Activated naive CD8-positive, alpha-beta T cell treated with anti-CD3 and anti-CD28 coated beads, Interleukin-2, amount 50 U/mL, for 24 hours (primary cell): Measurements from ENCODE around the gene COL4A6.

Experiments used
- ATAC-seq: fragments of 150-1000 bp; cut with Tn5 transposase; one replicate; pipeline ENCODE4 v1.10.0; 2021
- DNase-seq: peaks from one replicate; pipeline ENCODE4 v3.0.0; 2021
- H3K27ac Mint-ChIP-seq: one replicate; pipeline ENCODE4 v1.8.0; 2021; ENCODE audit warnings: mild to moderate bottlenecking, mixed read lengths
- H3K27me3 Mint-ChIP-seq: one replicate; pipeline ENCODE4 v1.8.0; 2021; ENCODE audit warnings: mixed read lengths
- H3K36me3 Mint-ChIP-seq: one replicate; pipeline ENCODE4 v1.8.0; 2021; ENCODE audit warnings: low read depth, mixed read lengths
- H3K4me1 Mint-ChIP-seq: one replicate; pipeline ENCODE4 v1.8.0; 2021; ENCODE audit warnings: mixed read lengths
- H3K4me3 Mint-ChIP-seq: one replicate; pipeline ENCODE4 v1.8.0; 2021; ENCODE audit warnings: mild to moderate bottlenecking, moderate library complexity, mixed read lengths
- H3K9me3 Mint-ChIP-seq: one replicate; pipeline ENCODE4 v1.8.0; 2021; ENCODE audit warnings: mixed read lengths

COL4A6 gene

DNA sequence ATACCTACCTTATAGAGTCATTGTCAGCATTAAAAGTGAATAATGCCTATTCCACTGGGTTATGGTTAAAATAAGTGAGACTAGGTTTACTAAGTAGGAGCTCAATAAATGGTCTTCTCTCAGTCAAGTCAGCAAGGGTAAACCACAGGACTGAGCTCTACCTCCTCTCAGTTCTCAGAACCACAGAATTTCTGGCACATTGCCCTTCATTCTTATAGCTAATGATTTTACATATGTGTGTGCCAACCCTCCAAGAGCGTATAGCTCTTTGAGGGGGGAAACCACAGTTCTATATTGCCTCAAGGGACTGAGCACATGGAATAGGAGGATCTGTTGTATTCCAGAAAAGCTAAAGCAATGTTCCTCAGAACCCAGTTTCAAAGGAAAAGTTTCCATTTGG is 221.8 kb downstream of the COL4A6 start:
- Mint-ChIP-seq H3K9me3 (no peaks in the 10 kb centered on the region), H3K27me3 (no peaks in the 10 kb centered on the region), H3K36me3 (no peaks in the 10 kb centered on the region), H3K4me1 (no peaks in the 10 kb centered on the region), H3K27ac (no peak overlapping the region), H3K4me3 (no peak overlapping the region)
- ATAC-seq, result no peak
- DNase-seq, result no peak

DNA sequence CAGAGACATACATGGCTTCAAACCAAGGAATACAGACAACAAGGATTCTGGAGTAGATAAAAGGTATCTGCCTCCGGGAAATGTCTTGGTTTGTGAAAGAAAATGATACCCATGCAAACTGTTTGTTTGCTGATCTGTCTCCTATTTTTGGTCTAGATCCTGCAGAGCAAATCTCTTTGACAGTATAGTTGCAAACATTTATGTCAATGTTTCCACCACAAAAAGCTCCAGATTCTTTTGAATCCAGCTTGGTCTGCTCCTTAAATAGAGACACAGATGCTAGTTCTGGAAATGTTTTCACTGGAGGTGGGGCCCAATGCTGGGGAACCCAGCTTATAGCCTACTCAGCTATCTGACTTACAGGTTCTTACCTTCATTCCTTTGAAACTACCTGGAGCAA is 226.9 kb downstream of the COL4A6 start:
- no peak overlapping the region for H3K27ac Mint-ChIP-seq
- no peaks in the 10 kb centered on the region for H3K4me1 Mint-ChIP-seq
- H3K36me3 Mint-ChIP-seq, result no peaks in the 10 kb centered on the region
- no peaks in the 10 kb centered on the region for H3K27me3 Mint-ChIP-seq
- ATAC-seq, result no peak
- no peak for DNase-seq
- H3K9me3 Mint-ChIP-seq, result no peaks in the 10 kb centered on the region
- H3K4me3 Mint-ChIP-seq, result no peak overlapping the region

GRCh38 chrX:108209006-108209554 is 229.1 kb downstream of the COL4A6 start:
- Mint-ChIP-seq H3K9me3 (no peaks in the 10 kb centered on the region), H3K4me1 (no peaks in the 10 kb centered on the region), H3K27me3 (no peaks in the 10 kb centered on the region), H3K36me3 (no peaks in the 10 kb centered on the region), H3K27ac (no peak overlapping the region), H3K4me3 (no peak overlapping the region)
- DNase-seq (no peak), ATAC-seq (no peak)

DNA sequence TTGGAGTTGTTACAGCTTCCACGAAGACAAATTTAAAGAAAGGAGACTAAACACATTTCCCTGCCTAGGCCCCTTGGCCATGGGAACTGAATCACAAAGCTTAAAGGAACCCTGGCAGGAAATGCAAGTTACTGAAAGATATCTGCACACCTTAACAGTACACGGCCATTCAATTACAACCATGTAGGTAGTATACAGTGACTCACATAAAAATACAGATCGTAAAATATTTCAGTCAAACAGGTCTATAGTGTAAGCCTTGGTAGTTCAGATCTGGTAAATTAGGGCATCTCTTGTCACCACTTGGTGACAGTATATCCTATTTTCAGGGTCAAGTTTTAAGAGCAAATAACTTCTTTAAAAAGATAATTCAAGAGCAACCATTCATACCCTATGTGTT is 234.7 kb downstream of the COL4A6 start:
- H3K27me3 Mint-ChIP-seq, result peaks cover 4% of the 10 kb centered on the region
- ATAC-seq (no peak), DNase-seq (no peak)
- no peaks in the 10 kb centered on the region for H3K9me3 Mint-ChIP-seq
- no peak overlapping the region for H3K27ac Mint-ChIP-seq
- H3K4me3 Mint-ChIP-seq, result no peak overlapping the region
- no peaks in the 10 kb centered on the region for H3K36me3 Mint-ChIP-seq
- no peaks in the 10 kb centered on the region for H3K4me1 Mint-ChIP-seq

- peaks cover 4% of the 10 kb centered on the region for H3K27me3 Mint-ChIP-seq
- H3K36me3 Mint-ChIP-seq, result no peaks in the 10 kb centered on the region
- ATAC-seq (no peak), DNase-seq (peak; percentile 5)
- H3K4me1 Mint-ChIP-seq, result no peaks in the 10 kb centered on the region
- no peak overlapping the region for H3K27ac Mint-ChIP-seq
- no peaks in the 10 kb centered on the region for H3K9me3 Mint-ChIP-seq
- H3K4me3 Mint-ChIP-seq, result no peak overlapping the region
These were observed 238.5 kb downstream of the COL4A6 start for GRCh38 chrX:108199691-108200090.

GRCh38 chrX:108199041-108199440 is 239.2 kb downstream of the COL4A6 start:
- no peak for DNase-seq
- Mint-ChIP-seq H3K4me3 (no peak overlapping the region), H3K4me1 (no peaks in the 10 kb centered on the region), H3K27me3 (peaks cover 4% of the 10 kb centered on the region), H3K36me3 (no peaks in the 10 kb centered on the region), H3K27ac (no peak overlapping the region), H3K9me3 (no peaks in the 10 kb centered on the region)
- ATAC-seq, result no peak

DNA sequence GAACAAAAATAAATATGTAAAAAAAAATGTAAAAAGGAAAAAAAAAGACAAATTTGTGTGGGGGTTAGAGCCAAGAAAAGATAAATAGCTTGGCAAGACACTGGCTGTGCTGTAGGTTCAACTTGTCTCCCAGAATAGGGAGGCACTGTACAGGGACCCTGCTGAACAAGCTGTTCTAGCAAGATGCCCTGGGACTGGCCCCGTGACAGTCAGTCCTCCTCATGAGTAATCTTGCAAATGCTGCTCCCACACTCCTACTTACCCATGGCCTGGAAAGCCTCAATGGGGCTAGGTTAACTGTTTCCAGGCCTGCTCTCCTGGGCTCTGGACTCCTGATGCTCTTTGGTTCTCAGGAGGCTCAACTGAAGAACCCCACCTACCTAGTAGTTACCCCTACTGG is 239.8 kb downstream of the COL4A6 start:
- H3K4me3 Mint-ChIP-seq, result no peak overlapping the region

GRCh38 chrX:108186811-108187210 is 251.4 kb downstream of the COL4A6 start:
- Mint-ChIP-seq H3K27ac (no peak overlapping the region), H3K27me3 (peaks cover 2% of the 10 kb centered on the region), H3K4me3 (no peak overlapping the region), H3K9me3 (no peaks in the 10 kb centered on the region), H3K36me3 (no peaks in the 10 kb centered on the region), H3K4me1 (no peaks in the 10 kb centered on the region)
- DNase-seq, result no peak
- no peak for ATAC-seq

More for the DNA sequence above, 239.8 kb downstream of the COL4A6 start:
- H3K27ac Mint-ChIP-seq, result no peak overlapping the region
- peaks cover 4% of the 10 kb centered on the region for H3K27me3 Mint-ChIP-seq
- ATAC-seq (no peak), DNase-seq (no peak)
- no peaks in the 10 kb centered on the region for H3K9me3 Mint-ChIP-seq
- no peaks in the 10 kb centered on the region for H3K36me3 Mint-ChIP-seq
- no peaks in the 10 kb centered on the region for H3K4me1 Mint-ChIP-seq

DNA sequence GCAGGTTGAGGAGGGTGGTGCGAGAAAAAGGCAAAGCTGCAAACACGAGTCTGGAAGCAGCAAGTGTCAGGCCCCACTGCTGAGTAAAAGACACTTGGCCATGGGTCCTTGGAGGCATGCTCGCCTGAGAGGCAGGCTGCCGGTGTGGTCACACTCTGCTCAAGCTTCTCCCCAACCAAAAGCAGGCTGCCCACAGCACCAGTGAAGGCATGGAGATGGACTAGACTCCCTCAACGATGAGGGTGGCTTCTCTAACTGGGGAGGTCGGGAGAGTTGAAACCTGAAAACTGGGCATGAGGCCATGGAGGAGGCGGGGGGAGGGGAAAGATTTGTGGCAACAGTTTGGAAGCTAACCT is 260.1 kb downstream of the COL4A6 start:
- Mint-ChIP-seq H3K9me3 (no peaks in the 10 kb centered on the region), H3K4me1 (no peaks in the 10 kb centered on the region), H3K36me3 (no peaks in the 10 kb centered on the region), H3K27ac (no peak overlapping the region), H3K4me3 (no peak overlapping the region), H3K27me3 (no peaks in the 10 kb centered on the region)
- DNase-seq, result no peak
- no peak for ATAC-seq

GRCh38 chrX:108177351-108178142 is 260.7 kb downstream of the COL4A6 start:
- Mint-ChIP-seq H3K9me3 (no peaks in the 10 kb centered on the region), H3K4me1 (no peaks in the 10 kb centered on the region), H3K4me3 (no peak overlapping the region), H3K27ac (no peak overlapping the region), H3K36me3 (no peaks in the 10 kb centered on the region), H3K27me3 (no peaks in the 10 kb centered on the region)
- no peak for DNase-seq
- no peak for ATAC-seq

GRCh38 chrX:108173874-108174273 is 264.3 kb downstream of the COL4A6 start:
- no peaks in the 10 kb centered on the region for H3K36me3 Mint-ChIP-seq
- ATAC-seq (no peak), DNase-seq (no peak)
- no peaks in the 10 kb centered on the region for H3K9me3 Mint-ChIP-seq
- no peaks in the 10 kb centered on the region for H3K4me1 Mint-ChIP-seq
- H3K27ac Mint-ChIP-seq, result no peak overlapping the region
- H3K4me3 Mint-ChIP-seq, result no peak overlapping the region
- H3K27me3 Mint-ChIP-seq, result no peaks in the 10 kb centered on the region

- Mint-ChIP-seq H3K27me3 (no peaks in the 10 kb centered on the region), H3K4me3 (no peak overlapping the region), H3K27ac (no peak overlapping the region), H3K9me3 (no peaks in the 10 kb centered on the region), H3K4me1 (no peaks in the 10 kb centered on the region), H3K36me3 (no peaks in the 10 kb centered on the region)
- DNase-seq, result no peak
- no peak for ATAC-seq
These were observed 266.6 kb downstream of the COL4A6 start for GRCh38 chrX:108171671-108172070.

DNA sequence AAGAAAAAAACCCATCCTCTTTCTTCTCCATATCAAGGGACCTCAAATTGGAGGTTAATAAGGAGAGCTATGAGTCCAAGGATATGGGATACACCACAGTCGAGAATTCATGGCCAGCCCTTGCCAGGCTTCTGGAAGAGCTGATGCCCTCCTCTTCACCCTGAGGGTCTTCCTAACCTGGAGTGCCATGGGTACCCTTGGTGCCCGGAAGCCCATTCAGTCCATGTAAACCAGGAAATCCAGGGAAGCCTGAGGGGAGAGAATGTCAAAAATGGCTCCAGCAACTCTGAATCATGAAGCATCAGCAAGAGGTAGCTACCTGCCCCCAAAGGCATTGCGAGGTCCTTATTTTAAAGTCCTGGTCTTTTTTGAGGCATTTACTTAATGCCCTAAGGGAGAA is 268.5 kb downstream of the COL4A6 start:
- H3K9me3 Mint-ChIP-seq, result no peaks in the 10 kb centered on the region
- no peaks in the 10 kb centered on the region for H3K27me3 Mint-ChIP-seq
- ATAC-seq, result no peak
- no peaks in the 10 kb centered on the region for H3K4me1 Mint-ChIP-seq
- no peak overlapping the region for H3K27ac Mint-ChIP-seq
- DNase-seq, result no peak
- no peak overlapping the region for H3K4me3 Mint-ChIP-seq
- no peaks in the 10 kb centered on the region for H3K36me3 Mint-ChIP-seq

DNA sequence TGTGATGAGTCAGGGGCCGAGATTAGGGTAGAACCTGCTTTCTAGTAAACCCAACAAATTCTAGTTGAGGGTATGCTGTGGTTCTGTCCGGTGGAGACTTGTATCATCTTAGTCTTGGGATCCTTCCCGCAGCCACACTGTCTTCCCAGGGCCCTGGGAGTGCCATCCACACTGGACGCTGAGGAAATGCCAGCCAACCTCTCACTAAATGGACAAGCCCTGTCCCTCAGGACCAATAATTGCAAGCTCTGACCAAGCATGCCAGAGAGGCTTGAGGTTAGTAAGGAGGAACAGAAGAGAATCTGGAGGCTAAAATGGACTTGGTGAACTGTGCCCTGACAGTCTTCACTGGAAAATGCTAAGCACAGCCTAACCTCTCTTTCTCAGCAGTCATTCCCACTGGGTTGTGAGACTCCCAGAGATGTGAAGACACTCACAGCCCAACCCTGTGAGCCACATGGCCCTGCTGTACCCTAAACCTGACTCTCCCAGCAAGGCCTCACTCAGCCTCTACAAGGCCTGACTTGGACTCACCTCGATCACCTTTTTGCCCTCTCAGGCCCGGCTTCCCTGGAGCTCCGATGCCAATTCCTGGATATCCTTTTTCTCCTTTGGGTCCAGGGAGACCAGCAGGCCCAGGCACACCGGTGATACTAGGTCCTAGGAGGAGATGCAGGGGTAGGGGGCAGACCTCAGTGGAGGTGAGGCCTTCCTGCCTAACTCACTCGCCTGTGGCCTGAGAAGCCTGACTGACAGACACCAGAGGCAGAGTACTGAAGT is 269.1 kb downstream of the COL4A6 start:
- Mint-ChIP-seq H3K4me3 (no peak overlapping the region), H3K27me3 (no peaks in the 10 kb centered on the region), H3K27ac (no peak overlapping the region), H3K4me1 (no peaks in the 10 kb centered on the region), H3K9me3 (no peaks in the 10 kb centered on the region), H3K36me3 (no peaks in the 10 kb centered on the region)
- ATAC-seq (no peak), DNase-seq (no peak)

DNA sequence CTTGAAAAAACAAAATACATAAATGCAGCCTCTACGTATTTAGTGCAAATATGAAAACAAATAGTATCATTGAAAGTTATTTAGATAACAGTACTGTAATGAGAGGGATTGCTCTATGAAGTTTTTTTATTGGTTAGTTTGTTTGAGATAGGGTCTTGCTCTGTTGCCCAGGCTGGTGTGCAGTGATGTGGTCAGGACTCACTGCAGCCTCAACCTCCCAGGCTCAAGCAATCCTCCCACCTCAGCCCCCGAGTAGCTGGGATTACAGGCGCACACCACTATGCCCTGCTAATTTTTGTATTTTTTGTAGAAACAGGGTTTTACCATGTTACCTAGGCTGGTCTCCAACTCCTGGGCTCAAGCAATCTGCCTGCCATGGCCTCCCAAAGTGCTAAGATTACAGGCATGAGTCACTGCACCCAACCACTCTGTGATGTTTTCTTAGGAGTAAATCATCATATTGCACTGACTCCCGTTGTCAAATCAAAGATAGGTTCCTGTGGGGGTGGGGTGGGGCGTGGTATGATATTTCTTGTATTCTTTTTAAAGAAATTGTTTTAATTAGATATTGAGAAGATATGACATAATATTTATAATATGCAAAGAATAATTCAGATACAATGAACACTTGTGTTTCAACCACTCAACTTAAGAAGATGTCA is 270.9 kb downstream of the COL4A6 start:
- no peak overlapping the region for H3K27ac Mint-ChIP-seq
- H3K27me3 Mint-ChIP-seq, result no peaks in the 10 kb centered on the region
- H3K36me3 Mint-ChIP-seq, result no peaks in the 10 kb centered on the region
- no peaks in the 10 kb centered on the region for H3K4me1 Mint-ChIP-seq
- DNase-seq, result no peak
- no peaks in the 10 kb centered on the region for H3K9me3 Mint-ChIP-seq
- ATAC-seq, result no peak
- H3K4me3 Mint-ChIP-seq, result no peak overlapping the region
